GM18870 (cell line): ENCODE measurements around the gene ABCA2.
"Not testable (repeated sequence)": the region's sequence is repeated elsewhere in the genome, so short reads cannot be mapped to it uniquely, and the experiment has no call there.

ENCODE experiments used
- ATAC-seq: cut with Tn5 transposase; IDR thresholded peaks from one replicate; pipeline ENCODE4 v1.9.1; 2021; ENCODE audit warnings: moderate library complexity; ENCODE audit not compliant: unreplicated experiment

ABCA2 gene

GRCh38 chr9:137064027-137064879 lies 36.2 kb upstream of the ABCA2 start:
- no peak for ATAC-seq

GRCh38 chr9:137063311-137064026 lies 35.4 kb upstream of the ABCA2 start:
- no peak for ATAC-seq

GRCh38 chr9:137062798-137063197 lies 34.8 kb upstream of the ABCA2 start:
- ATAC-seq, result not testable (repeated sequence)

DNA sequence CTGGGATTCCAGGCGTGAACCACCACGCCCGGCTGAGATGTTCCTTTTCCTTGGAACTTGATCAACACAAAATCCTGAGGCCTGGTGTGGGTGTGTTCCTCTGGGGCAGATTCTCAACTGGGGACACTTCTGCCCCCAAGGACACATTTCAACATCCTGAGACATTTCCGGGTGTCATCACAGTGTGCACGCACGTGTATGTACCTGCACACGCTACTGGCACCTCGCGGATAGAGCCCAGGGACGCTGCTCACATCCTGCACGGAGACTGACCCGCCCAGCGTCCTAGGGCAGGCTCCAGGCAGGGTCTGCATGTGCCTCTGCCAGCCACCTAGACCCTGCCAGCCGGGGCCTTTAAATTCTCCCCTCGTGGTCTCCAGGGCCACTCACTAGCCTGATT lies 34.3 kb upstream of the ABCA2 start:
- no peak for ATAC-seq

DNA sequence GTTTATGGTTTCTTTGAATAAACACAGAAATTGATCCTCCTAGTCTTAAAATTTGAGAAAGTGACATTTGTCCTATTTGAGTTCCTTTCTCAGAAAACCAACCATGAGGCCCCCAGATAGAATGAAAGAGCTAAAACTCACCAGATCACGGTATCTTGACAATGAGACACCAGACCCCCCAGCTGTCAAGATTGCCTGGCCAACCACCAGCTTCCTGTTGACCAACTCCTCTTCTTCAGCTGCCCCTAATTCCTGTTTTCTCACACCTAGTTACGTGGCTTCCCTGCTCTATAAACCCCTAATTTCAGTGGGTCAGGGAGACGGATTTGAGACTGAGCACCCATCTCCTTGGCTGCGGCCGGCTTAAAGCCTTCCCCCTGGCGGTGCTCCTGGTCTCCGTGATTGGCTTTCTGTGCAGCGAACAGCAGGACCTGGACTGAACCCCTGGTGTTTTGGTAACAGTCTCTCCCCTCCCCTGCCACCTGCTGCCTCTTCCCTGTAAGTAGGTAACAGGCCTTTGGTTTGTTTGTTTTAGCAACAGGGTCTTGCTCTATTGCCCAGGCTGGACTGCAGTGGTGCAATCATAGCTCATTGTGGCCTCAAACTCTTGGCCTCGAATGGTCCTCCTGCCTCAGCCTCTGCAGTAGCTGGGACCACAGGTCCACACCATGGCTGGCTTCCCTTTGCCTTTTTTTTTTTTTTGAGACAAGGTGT lies 30.6 kb upstream of the ABCA2 start:
- no peak for ATAC-seq

GRCh38 chr9:137057545-137057944 lies 29.5 kb upstream of the ABCA2 start:
- no peak for ATAC-seq

DNA sequence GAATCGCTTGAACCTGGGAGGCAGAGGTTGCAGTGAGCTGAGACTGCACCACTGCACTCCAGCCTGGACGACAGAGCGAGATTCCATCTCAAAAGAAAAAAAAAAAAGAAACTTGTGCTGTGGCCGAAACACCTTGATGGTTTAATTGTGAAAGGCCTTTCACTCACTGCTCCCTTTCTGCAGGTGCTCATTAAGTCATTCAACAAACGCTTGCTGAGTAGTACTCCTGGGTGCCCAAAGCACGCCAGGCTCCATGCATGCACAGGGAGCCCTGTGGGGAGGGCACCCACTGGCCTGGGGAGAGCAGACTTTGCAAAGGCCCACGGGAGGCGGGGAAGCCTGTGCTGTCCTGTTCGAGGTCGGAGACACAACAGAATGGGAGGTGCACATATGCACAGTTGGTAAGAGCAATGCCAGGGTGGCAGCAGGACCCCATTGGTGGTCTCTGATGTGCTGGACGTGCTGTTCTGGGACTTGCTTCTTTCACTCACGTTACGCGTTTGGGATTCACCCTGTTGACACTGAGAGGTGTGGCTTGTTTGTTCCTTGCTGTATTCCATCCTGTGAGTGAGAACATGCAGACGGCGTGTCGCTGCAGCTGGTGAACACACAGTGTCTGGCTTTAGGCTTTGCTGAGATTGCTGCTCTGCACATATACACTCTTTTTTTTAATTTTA lies 28.8 kb upstream of the ABCA2 start:
- ATAC-seq, result no peak

DNA sequence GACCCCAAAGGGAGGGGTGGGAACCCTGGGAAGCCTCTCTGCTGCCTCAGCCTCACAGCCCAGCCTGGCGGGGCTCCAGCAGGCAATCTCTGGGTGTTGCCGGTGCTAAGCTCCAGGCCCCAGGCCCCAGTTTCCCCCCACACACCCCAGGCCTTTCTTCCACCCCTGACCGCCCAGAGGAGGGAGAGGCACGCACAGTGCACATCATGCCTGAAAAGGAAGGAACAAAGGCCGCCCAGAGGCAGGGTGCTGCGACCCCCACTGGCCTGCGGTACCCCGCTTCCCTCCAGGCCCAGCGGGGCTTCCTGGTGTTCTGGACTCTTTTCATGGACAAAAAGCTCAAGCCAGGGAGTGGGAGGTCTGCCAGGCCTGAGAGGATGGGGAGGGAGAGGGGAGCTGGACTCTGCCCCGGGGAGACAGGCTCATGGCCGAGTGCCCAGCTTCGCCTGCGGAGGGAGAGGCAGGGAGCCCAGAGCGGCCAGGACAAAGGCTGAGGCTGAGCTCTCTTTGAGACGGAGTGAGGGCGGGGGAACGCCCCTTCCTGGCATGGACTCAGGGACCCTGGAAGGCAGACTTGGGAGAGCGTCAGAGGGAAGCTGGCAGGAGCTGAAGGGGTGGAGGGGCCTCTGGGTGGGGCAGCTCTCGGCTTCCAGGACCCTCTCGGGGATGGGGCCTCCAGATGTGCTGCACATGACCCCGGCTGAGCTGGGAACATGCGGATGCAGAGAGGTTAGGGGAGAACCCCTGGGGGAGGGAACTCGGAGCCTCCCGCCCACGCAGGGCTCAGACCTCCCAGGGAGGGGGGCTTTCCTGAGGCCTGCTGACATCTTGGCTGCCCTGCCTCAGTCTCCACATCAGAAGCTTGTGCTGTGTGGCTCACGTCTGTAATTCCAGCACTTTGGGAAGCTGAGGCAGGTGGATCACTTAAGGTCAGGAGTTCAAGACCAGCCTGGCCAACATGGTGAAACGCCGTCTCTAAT lies 27.6 kb upstream of the ABCA2 start:
- no peak for ATAC-seq

- ATAC-seq, result no peak
Observed at GRCh38 chr9:137054932-137055384, 26.9 kb upstream of the ABCA2 start.

DNA sequence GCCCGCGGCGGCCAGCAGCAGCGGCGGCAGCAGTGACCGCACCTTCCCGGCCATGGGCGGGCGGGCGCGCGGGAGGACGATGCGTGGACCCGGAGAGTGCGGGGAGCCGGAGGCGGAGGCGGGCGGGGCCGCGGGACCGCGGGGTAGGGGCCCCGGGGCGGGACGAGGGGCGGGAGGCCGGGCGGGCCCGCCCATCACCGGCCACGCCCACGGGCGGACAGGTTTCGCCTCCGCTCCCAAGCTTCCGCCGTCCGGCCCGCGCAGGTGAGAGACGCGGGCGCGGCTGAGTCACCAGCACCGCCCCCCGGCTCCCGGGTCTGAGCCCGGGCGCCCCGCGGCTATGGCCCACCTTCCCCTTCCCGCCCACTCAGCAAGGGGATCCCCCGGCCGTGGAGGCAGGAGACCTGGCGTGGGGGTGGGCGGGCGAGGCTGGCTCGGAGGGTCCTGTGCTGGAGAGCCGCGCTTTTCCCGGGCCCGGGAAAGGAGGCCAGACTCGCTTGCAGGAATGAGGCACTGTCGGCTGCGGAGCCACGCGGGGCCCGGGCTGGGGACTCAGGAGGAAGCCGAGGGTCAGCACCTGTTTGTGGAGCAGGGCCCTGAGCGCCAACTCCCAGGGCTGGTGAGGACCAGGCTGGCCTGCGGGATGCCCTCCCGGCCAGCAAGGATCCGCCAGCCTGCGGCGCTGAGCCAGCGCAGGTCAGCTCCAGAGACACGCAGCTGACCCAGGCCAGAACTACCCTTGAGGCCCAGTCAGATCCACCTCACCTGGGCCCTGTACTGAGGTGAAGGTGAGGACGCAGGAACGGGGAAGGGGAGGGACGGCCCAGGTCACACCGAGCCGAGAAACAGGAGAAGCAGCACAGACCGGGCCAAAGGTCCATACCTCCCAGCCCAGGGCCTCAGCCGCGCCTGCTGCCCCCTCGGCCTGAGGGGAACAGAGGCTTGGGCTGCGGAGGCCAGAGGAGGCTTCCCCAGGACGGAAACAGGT lies 26.2 kb upstream of the ABCA2 start, which contains the start of gene ENTPD2:
Gene ENTPD2 (minus strand): TSS at position 118 of the 988 bp plus-strand sequence. CDS start 64 bp downstream, at position 54.
- ATAC-seq, result no peak

- ATAC-seq, result no peak
Observed at GRCh38 chr9:137052998-137053943, 25.2 kb upstream of the ABCA2 start.

DNA sequence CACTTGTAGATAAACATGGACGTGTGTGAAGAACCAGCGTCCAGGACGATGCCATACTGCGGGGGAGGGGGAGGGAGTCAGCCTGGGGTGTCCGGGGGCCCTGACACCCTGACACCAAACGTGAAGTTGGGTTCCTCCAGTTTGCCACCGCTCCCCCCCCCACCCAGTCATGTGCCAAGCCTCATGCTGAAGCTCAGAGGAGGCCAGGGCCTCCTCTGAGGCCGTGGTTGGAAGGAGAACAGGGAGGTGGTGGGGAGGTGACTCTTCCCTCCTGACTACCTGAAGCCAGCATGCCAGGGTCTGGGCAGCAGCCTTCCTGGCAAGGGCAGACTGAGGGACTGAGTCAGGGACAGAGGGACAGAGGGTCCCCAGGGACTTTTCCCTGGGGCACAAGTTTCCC lies 24.3 kb upstream of the ABCA2 start:
- no peak for ATAC-seq

- no peak for ATAC-seq
Observed at GRCh38 chr9:137051145-137051724, 23.2 kb upstream of the ABCA2 start.

GRCh38 chr9:137050570-137050969 lies 22.5 kb upstream of the ABCA2 start:
- ATAC-seq, result no peak

- ATAC-seq, result no peak
Observed at GRCh38 chr9:137049544-137050449, 21.8 kb upstream of the ABCA2 start.
